ENCODE results near the gene GALNT9.

Gene GALNT9

DNA sequence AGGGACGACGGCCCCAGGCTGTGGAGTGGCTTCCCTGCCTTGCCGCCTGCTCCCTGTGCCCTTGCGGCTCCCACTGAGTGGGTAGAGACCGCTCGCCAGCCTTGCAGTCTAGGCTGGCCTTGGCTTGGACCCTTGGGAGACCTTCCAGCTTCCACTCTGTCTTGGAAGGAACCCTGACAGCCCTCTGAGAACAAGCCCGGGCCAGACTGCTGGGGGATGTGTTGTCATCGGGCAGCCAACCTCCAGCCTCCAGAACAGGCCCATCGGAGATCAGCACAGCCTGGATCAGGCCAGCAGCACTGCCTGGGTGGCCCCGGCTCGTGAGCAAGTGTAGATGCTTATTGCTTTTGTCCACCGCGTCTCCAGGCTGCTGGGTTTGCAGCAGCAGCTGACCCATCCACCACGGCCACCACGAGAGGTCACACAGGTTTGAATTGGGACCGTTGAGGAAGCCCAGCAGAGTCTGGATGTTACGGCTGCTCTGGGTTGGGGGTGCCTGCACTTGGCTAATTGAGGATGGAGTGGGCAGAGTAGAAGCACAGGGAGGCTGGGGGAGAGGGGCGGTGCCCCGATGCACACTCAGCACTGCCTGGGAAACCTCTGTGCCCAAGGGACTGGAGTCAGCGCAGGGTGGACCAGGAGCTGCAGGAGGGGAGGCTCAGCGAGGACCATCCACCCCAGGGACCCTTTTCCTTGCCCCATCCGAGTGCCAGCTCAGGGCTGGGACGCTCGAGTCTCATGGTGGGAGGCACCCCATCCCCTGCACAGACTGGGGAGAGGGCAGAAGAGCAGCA, 129.7 kb downstream of the GALNT9 start:
- ATAC-seq (ENCODE audit: low read depth) (no peak), DNase-seq (ENCODE audit: low spot score) (no peak)
- Histone ChIP-seq H3K9me3 (ENCODE audit: severe bottlenecking) (no peaks in the 10 kb centered on the region), H3K4me1 (ENCODE audit: insufficient read depth, poor library complexity, severe bottlenecking) (no peaks in the 10 kb centered on the region), H3K4me3 (ENCODE audit: severe bottlenecking) (no peak overlapping the region), H3K27me3 (ENCODE audit: insufficient read depth, poor library complexity, severe bottlenecking) (peaks cover 37% of the 10 kb centered on the region), H3K36me3 (ENCODE audit: low read depth) (no peaks in the 10 kb centered on the region), H3K27ac (ENCODE audit: poor library complexity, severe bottlenecking) (no peak overlapping the region)
- TF ChIP-seq, protein P1, sequence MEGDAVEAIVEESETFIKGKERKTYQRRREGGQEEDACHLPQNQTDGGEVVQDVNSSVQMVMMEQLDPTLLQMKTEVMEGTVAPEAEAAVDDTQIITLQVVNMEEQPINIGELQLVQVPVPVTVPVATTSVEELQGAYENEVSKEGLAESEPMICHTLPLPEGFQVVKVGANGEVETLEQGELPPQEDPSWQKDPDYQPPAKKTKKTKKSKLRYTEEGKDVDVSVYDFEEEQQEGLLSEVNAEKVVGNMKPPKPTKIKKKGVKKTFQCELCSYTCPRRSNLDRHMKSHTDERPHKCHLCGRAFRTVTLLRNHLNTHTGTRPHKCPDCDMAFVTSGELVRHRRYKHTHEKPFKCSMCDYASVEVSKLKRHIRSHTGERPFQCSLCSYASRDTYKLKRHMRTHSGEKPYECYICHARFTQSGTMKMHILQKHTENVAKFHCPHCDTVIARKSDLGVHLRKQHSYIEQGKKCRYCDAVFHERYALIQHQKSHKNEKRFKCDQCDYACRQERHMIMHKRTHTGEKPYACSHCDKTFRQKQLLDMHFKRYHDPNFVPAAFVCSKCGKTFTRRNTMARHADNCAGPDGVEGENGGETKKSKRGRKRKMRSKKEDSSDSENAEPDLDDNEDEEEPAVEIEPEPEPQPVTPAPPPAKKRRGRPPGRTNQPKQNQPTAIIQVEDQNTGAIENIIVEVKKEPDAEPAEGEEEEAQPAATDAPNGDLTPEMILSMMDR (IDR thresholded peaks at IDR 0.05; ENCODE audit: poor library complexity, severe bottlenecking), result no peak

DNA sequence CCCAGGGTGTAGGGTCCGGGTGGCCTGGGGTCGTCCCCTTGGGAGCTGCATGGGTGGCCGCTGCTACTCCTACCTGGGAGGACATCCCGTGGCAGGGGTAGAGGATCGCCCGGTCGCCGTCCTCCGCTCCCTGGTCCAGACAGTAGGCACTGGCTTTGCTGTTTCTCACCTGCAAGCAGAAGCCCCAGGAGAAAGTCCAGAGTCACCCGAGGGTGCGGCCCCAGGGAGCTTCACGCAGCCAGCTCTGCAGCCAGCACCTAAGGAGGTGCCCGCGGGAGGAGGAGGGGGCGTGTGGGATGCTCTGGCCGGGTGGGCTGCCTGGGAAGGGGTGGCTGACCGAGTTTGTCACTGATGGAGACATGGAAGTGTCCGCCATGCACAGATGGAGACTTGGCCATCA, 130.3 kb downstream of the GALNT9 start:
- DNase-seq (ENCODE audit: low spot score) (no peak), ATAC-seq (ENCODE audit: low read depth) (no peak)
- H3K36me3 ChIP-seq (ENCODE audit: low read depth), result no peaks in the 10 kb centered on the region
- no peaks in the 10 kb centered on the region for H3K4me1 ChIP-seq (ENCODE audit: insufficient read depth, poor library complexity, severe bottlenecking)
- no peak overlapping the region for H3K4me3 ChIP-seq (ENCODE audit: severe bottlenecking)
- H3K27me3 ChIP-seq (ENCODE audit: insufficient read depth, poor library complexity, severe bottlenecking), result peaks cover 31% of the 10 kb centered on the region
- no peak overlapping the region for H3K27ac ChIP-seq (ENCODE audit: poor library complexity, severe bottlenecking)
- no peaks in the 10 kb centered on the region for H3K9me3 ChIP-seq (ENCODE audit: severe bottlenecking)
- TF ChIP-seq, protein P1 (IDR thresholded peaks at IDR 0.05; ENCODE audit: poor library complexity, severe bottlenecking), result no peak

DNA sequence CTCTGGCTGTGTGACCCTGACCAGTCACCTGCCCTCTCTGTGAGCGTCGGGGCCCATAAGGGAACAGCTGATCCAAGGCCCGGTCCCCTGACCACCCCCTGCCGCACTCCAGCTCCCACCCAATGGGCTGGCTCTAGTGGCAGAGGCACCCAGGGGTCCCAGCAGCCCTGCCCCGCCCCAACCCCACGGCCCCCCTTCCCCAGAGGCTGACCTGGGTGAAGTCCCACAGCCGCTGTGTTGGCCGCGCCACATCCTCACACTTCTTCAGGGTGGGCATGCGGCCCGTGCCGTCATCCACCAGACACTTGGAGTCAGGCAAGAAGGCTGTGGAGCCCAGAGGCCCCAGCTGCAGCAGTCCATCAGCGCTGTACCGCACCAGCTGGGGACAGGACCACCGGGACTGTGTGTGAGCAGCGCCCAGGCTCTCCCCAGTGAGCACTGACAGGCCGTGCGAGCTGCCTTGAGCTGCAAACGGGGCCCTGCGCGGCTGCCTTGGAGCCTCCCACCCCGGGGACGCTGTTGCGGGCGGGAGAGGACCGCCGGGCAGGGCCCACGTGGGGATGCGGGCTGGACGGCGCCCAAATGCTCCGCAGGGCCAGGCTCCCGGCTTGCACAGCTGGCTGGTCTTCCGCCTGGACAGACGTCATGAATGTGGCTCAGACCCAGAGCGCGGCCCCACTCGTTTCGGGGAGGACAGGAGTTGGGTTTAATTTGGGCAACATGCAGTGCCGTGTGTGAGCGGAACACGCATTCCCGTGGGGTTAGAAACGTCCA, 131.6 kb downstream of the GALNT9 start:
- ATAC-seq (ENCODE audit: low read depth) (no peak), DNase-seq (ENCODE audit: low spot score) (no peak)
- Histone ChIP-seq H3K27me3 (ENCODE audit: insufficient read depth, poor library complexity, severe bottlenecking) (peaks cover 19% of the 10 kb centered on the region), H3K27ac (ENCODE audit: poor library complexity, severe bottlenecking) (no peak overlapping the region), H3K4me1 (ENCODE audit: insufficient read depth, poor library complexity, severe bottlenecking) (no peaks in the 10 kb centered on the region), H3K36me3 (ENCODE audit: low read depth) (no peaks in the 10 kb centered on the region), H3K4me3 (ENCODE audit: severe bottlenecking) (no peak overlapping the region), H3K9me3 (ENCODE audit: severe bottlenecking) (peaks cover 5% of the 10 kb centered on the region)
- TF ChIP-seq, protein P1 (IDR thresholded peaks at IDR 0.05; ENCODE audit: poor library complexity, severe bottlenecking), result no peak

DNA sequence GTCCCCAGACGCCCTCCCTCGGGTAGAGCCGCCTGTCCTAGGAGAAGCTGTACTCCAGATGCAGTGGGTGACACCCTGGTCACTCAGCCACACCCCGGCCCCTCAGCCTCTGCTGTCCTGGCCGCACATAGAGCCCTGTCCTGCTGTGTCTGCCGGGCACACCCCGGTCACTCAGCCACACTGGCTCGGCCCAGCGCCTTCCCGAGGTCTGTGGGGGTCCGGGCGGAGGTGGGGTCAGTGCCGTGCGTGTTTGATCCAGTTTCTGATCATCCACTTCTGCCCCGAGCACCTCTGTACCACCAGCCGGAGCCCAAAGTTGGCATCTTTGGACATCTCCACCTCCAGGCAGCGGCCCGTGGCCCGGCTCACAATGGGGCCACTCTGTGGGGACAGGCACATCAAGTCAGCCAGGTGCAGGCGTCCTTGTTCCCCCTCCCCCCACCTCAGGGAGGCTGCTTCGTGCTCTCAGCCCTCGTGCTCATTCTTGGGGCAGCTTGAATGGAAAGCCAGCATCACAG, 132.5 kb downstream of the GALNT9 start:
- H3K36me3 ChIP-seq (ENCODE audit: low read depth), result no peaks in the 10 kb centered on the region
- DNase-seq (ENCODE audit: low spot score), result no peak
- peaks cover 12% of the 10 kb centered on the region for H3K27me3 ChIP-seq (ENCODE audit: insufficient read depth, poor library complexity, severe bottlenecking)
- H3K9me3 ChIP-seq (ENCODE audit: severe bottlenecking), result peaks cover 5% of the 10 kb centered on the region
- no peaks in the 10 kb centered on the region for H3K4me1 ChIP-seq (ENCODE audit: insufficient read depth, poor library complexity, severe bottlenecking)
- no peak overlapping the region for H3K4me3 ChIP-seq (ENCODE audit: severe bottlenecking)
- H3K27ac ChIP-seq (ENCODE audit: poor library complexity, severe bottlenecking), result no peak overlapping the region
- no peak for ATAC-seq (ENCODE audit: low read depth)
- TF ChIP-seq, protein P1 (IDR thresholded peaks at IDR 0.05; ENCODE audit: poor library complexity, severe bottlenecking), result no peak
